Activated T-helper 1 cell treated with anti-CD3 and anti-CD28 coated beads, Interleukin-12 subunit alpha, Interleukin-12 subunit beta, Interleukin-2, Interleukin-4 antibody, amounts not matched to agents 30 ng/mL and 10 ng/mL and 1 ng/mL, durations not matched to agents 14 hours and 24 hours and 36 hours (primary cell): ENCODE data around the gene CD300LG. TPM values are rescaled to one million over a fixed set of nuclear protein-coding genes. Genes with fewer than 3 reads are reported as not detected.
"Not testable (repeated sequence)": the region's sequence is repeated elsewhere in the genome, so short reads cannot be mapped to it uniquely, and the experiment has no call there.

Experiments
- DNase-seq: peaks from one replicate; pipeline ENCODE4 v3.0.0; 2021; ENCODE audit warnings: low spot score
- H3K27ac Mint-ChIP-seq: one replicate; pipeline ENCODE4 v1.8.0; 2021; ENCODE audit warnings: mild to moderate bottlenecking, mixed read lengths
- H3K27me3 Mint-ChIP-seq: one replicate; pipeline ENCODE4 v1.8.0; 2022; ENCODE audit warnings: mild to moderate bottlenecking, moderate library complexity, mixed read lengths; ENCODE audit not compliant: insufficient read depth
- H3K36me3 Mint-ChIP-seq: one replicate; pipeline ENCODE4 v1.8.0; 2021; ENCODE audit warnings: low read depth, mixed read lengths
- H3K4me1 Mint-ChIP-seq: one replicate; pipeline ENCODE4 v1.8.0; 2021; ENCODE audit warnings: low read depth, mixed read lengths
- H3K4me3 Mint-ChIP-seq: one replicate; pipeline ENCODE4 v1.8.0; 2021; ENCODE audit warnings: mild to moderate bottlenecking, moderate library complexity, mixed read lengths
- H3K9me3 Mint-ChIP-seq: one replicate; pipeline ENCODE4 v1.8.0; 2021; ENCODE audit warnings: mixed read lengths
- intact Hi-C: fragments of 100-400 bp; cut with micrococcal nuclease; formaldehyde crosslinking; loops from one replicate; pipeline ENCODE4 v1.15.1; 2024
- total RNA-seq: library from RNA; stranded (reverse); gene quantifications from 2 replicates; pipeline ENCODE4 v1.2.3, GENCODE V29; 2022

The CD300LG gene
- total RNA-seq, 1 donor from 2014 or later = not detected

DNA sequence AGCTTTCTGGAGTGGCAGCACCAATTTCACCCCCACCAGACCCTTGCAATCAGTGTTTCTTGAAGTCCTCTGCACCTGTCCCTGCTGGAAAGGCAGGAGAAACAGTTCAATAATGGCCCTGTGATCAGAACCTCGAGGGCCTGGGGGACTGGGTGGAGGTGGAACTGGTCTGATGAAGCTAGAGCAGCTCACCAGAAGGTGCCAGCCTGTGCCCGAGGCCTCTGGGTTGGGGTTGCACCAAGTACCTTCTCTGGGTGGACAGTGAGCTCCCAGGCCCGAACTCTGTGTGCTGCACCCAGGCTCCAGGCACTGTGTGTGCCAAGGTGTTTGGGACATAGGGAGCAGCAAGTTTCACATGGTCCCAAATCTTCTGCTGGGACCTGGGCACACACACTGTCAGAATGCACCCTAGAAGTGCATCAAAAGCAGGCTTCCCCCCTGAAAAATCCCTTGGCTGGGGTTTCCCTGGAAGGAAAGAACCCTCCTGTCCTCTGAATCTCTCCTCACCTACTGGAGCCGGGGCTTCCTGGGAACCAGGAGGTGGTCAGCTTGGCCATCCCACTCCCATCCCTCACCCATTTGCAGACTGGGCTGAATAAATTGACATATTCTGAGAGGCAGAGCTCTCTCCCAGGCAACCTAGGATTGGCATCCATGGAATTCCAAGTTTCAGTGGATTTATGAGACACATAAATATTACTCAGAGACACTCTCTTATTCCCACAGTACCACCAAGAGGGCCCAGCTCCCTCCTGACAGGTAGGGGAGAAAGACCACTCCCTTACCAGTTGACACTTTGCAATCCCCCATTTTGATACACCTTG is 17.4 kb downstream of the CD300LG start:
- H3K4me1 Mint-ChIP-seq = no peaks in the 10 kb centered on the region
- DNase-seq = no peak
- H3K9me3 Mint-ChIP-seq = no peaks in the 10 kb centered on the region

DNA sequence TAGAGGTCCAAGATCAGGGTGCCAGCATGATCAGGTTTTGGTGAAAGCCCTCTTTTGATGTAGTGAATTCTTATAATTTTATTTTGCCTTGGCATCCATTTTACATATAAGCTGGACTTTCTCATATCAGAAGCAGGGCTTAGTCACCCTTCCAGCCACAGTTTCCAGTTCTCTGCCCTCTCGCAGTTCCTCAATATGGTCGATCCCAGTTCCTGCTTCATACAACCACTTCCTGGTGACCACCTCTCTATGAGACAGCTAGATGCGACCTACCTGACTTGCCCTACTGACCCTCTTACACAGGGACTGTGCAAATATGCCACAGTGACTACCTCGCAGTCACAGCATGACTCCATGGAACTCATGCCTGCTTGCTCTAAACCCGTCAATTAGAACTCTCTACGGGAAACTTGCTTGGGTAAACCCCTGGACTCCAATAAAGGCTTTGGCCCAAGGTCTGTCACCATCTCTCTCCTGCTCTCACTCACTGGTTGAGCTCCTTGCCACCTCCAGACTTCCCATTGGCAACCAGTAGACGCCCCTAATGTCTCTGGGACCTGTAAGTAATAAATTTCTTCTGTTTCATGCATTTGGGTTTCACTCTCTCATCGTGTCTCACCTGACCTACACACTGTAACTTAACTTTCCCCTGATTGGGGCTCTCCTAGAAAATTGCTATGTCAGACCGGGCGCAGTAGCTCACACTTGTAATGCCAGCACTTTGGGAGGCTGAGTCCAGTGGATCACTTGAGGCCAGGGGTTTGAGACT is 21.4 kb downstream of the CD300LG start:
- peaks cover 16% of the 10 kb centered on the region for H3K27me3 Mint-ChIP-seq
- H3K36me3 Mint-ChIP-seq = no peaks in the 10 kb centered on the region
- H3K9me3 Mint-ChIP-seq = no peaks in the 10 kb centered on the region
- no peak overlapping the region for H3K27ac Mint-ChIP-seq
- intact Hi-C loops = no loop called here
- no peak for DNase-seq
- H3K4me1 Mint-ChIP-seq = no peaks in the 10 kb centered on the region
- no peak overlapping the region for H3K4me3 Mint-ChIP-seq

More for the DNA sequence above, 17.4 kb downstream of the CD300LG start:
- no peak overlapping the region for H3K4me3 Mint-ChIP-seq
- H3K27me3 Mint-ChIP-seq = peaks cover 11% of the 10 kb centered on the region
- intact Hi-C loops = no loop called here
- H3K27ac Mint-ChIP-seq = no peak overlapping the region
- H3K36me3 Mint-ChIP-seq = no peaks in the 10 kb centered on the region

DNA sequence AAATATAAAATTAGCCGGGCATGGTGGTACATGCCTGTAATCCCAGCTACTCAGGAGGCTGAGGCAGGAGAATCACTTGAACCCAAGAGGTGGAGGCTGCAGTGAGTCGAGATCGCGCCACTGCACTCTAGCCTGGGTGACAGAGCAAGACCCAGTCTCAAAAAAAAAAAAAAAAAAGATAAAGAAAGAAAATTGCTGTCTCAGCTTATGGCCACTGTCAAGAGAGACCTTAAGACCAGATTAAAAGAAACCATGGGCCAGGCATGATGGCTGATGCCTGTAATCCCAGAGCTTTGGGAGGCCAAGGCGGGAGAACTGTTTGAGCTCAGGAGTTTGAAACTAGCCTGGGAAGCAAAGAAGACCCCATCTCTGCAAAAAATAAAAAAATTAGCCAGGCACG is 22.1 kb downstream of the CD300LG start:
- H3K4me3 Mint-ChIP-seq, DNase-seq, H3K4me1 Mint-ChIP-seq, H3K9me3 Mint-ChIP-seq, H3K27ac Mint-ChIP-seq, H3K36me3 Mint-ChIP-seq, intact Hi-C loops: not testable (repeated sequence)
- H3K27me3 Mint-ChIP-seq = peaks cover 18% of the 10 kb centered on the region

- intact Hi-C loops = no loop called here
- Mint-ChIP-seq H3K27ac (no peak overlapping the region), H3K4me3 (no peak overlapping the region), H3K36me3 (no peaks in the 10 kb centered on the region), H3K27me3 (peaks cover 19% of the 10 kb centered on the region), H3K9me3 (no peaks in the 10 kb centered on the region), H3K4me1 (no peaks in the 10 kb centered on the region)
- DNase-seq = no peak
Observed at GRCh38 chr17:43871946-43872690, 25.1 kb downstream of the CD300LG start.

DNA sequence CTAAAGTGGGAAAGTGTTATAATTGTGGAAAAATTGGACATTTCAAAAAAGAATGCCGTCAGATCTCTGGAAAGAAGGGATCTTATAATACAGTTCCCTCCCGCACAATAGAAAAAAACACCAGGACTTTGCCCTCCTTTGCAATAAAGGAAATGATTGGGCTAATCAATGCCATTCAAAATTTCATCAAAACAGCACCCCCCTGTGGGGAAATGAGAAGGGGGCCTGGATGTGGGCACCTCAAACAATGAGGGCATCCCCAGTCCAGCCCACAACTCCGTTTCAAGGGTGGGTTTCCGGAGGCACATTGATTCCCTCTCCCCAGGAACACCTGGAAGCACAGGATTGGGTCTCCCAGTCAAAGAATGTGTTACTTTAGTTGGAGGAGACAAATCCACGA is 26.1 kb downstream of the CD300LG start:
- Mint-ChIP-seq H3K4me3 (no peak overlapping the region), H3K36me3 (no peaks in the 10 kb centered on the region), H3K4me1 (no peaks in the 10 kb centered on the region), H3K27ac (no peak overlapping the region), H3K9me3 (no peaks in the 10 kb centered on the region), H3K27me3 (peaks cover 16% of the 10 kb centered on the region)
- intact Hi-C loops = no loop called here
- DNase-seq = no peak

GRCh38 chr17:43873815-43874214 is 26.8 kb downstream of the CD300LG start:
- H3K4me1 Mint-ChIP-seq = no peaks in the 10 kb centered on the region
- no peaks in the 10 kb centered on the region for H3K9me3 Mint-ChIP-seq
- H3K36me3 Mint-ChIP-seq = no peaks in the 10 kb centered on the region
- peaks cover 9% of the 10 kb centered on the region for H3K27me3 Mint-ChIP-seq
- no peak for DNase-seq
- H3K4me3 Mint-ChIP-seq = no peak overlapping the region
- no peak overlapping the region for H3K27ac Mint-ChIP-seq
- intact Hi-C loops = no loop called here

DNA sequence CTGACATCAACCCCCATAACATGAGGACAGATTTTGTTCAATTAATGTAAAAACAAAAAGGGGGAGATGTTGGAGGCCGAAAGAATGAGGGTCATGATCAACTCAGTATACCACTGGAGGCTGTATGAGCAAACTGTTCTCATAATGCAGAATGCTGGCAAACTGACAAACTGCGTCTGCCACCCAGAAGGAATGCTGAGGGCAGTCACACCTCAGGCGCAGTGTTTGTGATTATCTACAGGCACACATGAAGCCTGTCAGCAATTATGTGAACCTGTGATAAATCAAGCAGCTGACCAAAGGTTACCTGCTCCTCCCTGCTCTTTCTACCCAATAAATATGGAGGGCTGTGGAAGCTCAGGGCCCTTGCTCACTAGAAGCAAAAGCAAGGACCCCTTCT is 27.3 kb downstream of the CD300LG start:
- Mint-ChIP-seq H3K27ac (no peak overlapping the region), H3K4me1 (no peaks in the 10 kb centered on the region), H3K9me3 (no peaks in the 10 kb centered on the region), H3K4me3 (no peak overlapping the region), H3K27me3 (peaks cover 9% of the 10 kb centered on the region), H3K36me3 (no peaks in the 10 kb centered on the region)
- no peak for DNase-seq
- intact Hi-C loops = no loop called here

GRCh38 chr17:43875476-43876147 is 28.6 kb downstream of the CD300LG start:
- Mint-ChIP-seq H3K9me3 (no peaks in the 10 kb centered on the region), H3K27me3 (peaks cover 4% of the 10 kb centered on the region), H3K4me3 (no peak overlapping the region), H3K4me1 (no peaks in the 10 kb centered on the region), H3K36me3 (no peaks in the 10 kb centered on the region), H3K27ac (no peak overlapping the region)
- DNase-seq = no peak
- intact Hi-C loops = no loop called here

GRCh38 chr17:43877031-43877430 is 30.1 kb downstream of the CD300LG start:
- no peaks in the 10 kb centered on the region for H3K4me1 Mint-ChIP-seq
- H3K4me3 Mint-ChIP-seq = no peak overlapping the region
- DNase-seq = no peak
- intact Hi-C loops = no loop called here
- H3K27me3 Mint-ChIP-seq = peaks cover 4% of the 10 kb centered on the region
- H3K36me3 Mint-ChIP-seq = no peaks in the 10 kb centered on the region
- no peak overlapping the region for H3K27ac Mint-ChIP-seq
- H3K9me3 Mint-ChIP-seq = no peaks in the 10 kb centered on the region

- peaks cover 4% of the 10 kb centered on the region for H3K27me3 Mint-ChIP-seq
- H3K9me3 Mint-ChIP-seq = no peaks in the 10 kb centered on the region
- H3K27ac Mint-ChIP-seq = no peak overlapping the region
- H3K36me3 Mint-ChIP-seq = no peaks in the 10 kb centered on the region
- intact Hi-C loops = loop anchor here (1.0 kb wide), 2 partner anchors 118 to 164 kb away; no protein-coding TSS in a partner anchor
- no peaks in the 10 kb centered on the region for H3K4me1 Mint-ChIP-seq
- no peak overlapping the region for H3K4me3 Mint-ChIP-seq
- DNase-seq = no peak
Observed at GRCh38 chr17:43877451-43878155, 30.6 kb downstream of the CD300LG start.

DNA sequence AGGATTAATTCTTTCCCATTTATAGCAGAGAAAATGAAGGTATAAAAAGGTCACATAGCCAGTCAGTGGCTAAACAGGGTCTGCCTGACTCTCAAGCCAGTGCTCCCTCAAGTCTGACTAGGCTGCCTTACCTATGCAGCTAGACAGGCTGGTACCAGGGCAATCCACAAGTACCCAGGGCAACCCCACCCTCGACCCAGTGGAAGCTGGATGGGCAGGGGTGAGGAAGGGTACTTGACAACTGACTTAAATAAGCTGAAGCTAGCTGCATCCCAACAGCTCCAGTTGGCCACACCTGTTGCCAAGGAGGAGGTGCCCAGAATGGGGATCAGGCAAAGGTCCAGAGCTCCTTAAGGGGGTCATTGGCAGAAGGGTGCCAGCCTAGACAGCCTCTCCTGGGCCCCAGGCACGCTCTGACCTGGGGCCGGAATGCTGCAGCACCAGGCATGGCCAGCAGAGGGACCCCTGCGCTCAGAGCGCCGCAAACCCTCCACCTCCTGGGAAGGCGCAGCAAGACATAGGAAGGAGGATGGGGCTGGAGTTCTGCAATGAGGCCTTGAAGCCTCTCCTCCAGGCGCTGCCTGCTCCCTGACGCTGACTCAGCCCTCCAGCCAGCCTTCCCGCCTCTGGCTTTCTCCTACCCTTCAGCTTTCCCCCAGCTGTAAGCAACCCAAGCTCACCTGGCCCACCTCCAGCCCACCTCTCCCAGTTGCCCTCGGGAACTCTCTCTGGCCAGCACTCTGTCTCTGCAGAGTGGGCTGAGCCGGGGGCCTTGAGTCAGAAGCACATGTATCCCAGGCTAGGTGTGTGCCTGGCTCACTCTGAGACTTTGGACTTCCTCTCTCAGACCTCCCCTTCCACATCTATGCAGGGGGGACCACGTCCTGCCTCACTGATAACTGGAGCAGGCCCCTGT is 31.5 kb downstream of the CD300LG start:
- Mint-ChIP-seq H3K4me3 (no peak overlapping the region), H3K36me3 (no peaks in the 10 kb centered on the region)
- intact Hi-C loops = loop anchor here (1.0 kb wide), 2 partner anchors 117 to 163 kb away; no protein-coding TSS in a partner anchor

More for the DNA sequence above, 31.5 kb downstream of the CD300LG start:
- Mint-ChIP-seq H3K9me3 (no peaks in the 10 kb centered on the region), H3K4me1 (no peaks in the 10 kb centered on the region), H3K27me3 (peaks cover 2% of the 10 kb centered on the region), H3K27ac (no peak overlapping the region)
- peak; percentile 49 for DNase-seq
